HepG2 (cell line): Measurements from ENCODE around the gene PRRC2A. TPM values are rescaled to one million over a fixed set of nuclear protein-coding genes. Genes with fewer than 3 reads are reported as not detected.
A peak's percentile ranks its signal among the peaks of the same experiment; 100 is the strongest.

ENCODE experiments used
- ATM ChIP-seq: fragments of 450-650 bp; IDR thresholded peaks from 2 replicates; pipeline ENCODE4 v1.7.1; 2017; ENCODE audit warnings: mild to moderate bottlenecking, borderline replicate concordance
- CCAR2 ChIP-seq: fragments of 200-400 bp; formaldehyde crosslinking; optimal IDR thresholded peaks from 2 replicates; pipeline ENCODE3; 2018; ENCODE audit warnings: low read depth, mild to moderate bottlenecking, low read length, moderate library complexity
- FOSL1 ChIP-seq: sonication (generic); formaldehyde crosslinking; IDR thresholded peaks from 2 replicates; pipeline ENCODE4 v1.9.0; 2021; ENCODE audit warnings: missing genetic modification reagents, borderline replicate concordance
- HNRNPUL1 ChIP-seq: fragments of 200-400 bp; formaldehyde crosslinking; IDR thresholded peaks from 2 replicates; pipeline ENCODE4 v1.6.1; 2017; ENCODE audit warnings: low read depth, mild to moderate bottlenecking, low read length, moderate library complexity
- NFRKB ChIP-seq: fragments of 450-650 bp; IDR thresholded peaks from 2 replicates; pipeline ENCODE4 v1.6.1; 2017
- NFYC ChIP-seq: IDR thresholded peaks from 2 replicates; pipeline ENCODE4 v1.6.1; 2016; ENCODE audit warnings: missing genetic modification reagents, missing compliant biosample characterization
- NR2F2 ChIP-seq: IDR thresholded peaks from 2 replicates; pipeline ENCODE4 v1.6.1; 2012; ENCODE audit warnings: low read depth, inconsistent platforms, borderline replicate concordance
- RFX1 ChIP-seq: fragments of 450-650 bp; IDR thresholded peaks from 2 replicates; pipeline ENCODE4 v1.6.1; 2017
- SMC3 ChIP-seq: IDR thresholded peaks from 2 replicates; pipeline ENCODE4 v1.6.1; 2011; ENCODE audit warnings: low read length, improper control_type of control experiment
- STAG1 ChIP-seq: sonication (generic); formaldehyde crosslinking; IDR thresholded peaks from 2 replicates; pipeline ENCODE4 v1.4.0; 2020; ENCODE audit warnings: missing genetic modification reagents
- XRCC5 ChIP-seq: fragments of 200-400 bp; formaldehyde crosslinking; optimal IDR thresholded peaks from 2 replicates; pipeline ENCODE3; 2017; ENCODE audit warnings: mild to moderate bottlenecking, low read length
- YEATS4 ChIP-seq: sonication (generic); formaldehyde crosslinking; IDR thresholded peaks from 2 replicates; pipeline ENCODE4 v1.4.0; 2020; ENCODE audit warnings: missing genetic modification reagents, borderline replicate concordance
- ZFP41 ChIP-seq: sonication (generic); formaldehyde crosslinking; IDR thresholded peaks from 2 replicates; pipeline ENCODE4 v1.4.0; 2020; ENCODE audit warnings: mild to moderate bottlenecking, missing genetic modification reagents, borderline replicate concordance
- ZNF124 ChIP-seq: sonication (generic); formaldehyde crosslinking; IDR thresholded peaks from 2 replicates; pipeline ENCODE4 v1.4.0; 2020; ENCODE audit warnings: missing genetic modification reagents
- ZNF207 ChIP-seq: fragments of 450-650 bp; IDR thresholded peaks from 2 replicates; pipeline ENCODE4 v1.6.1; 2016; ENCODE audit warnings: antibody characterized with exemption, borderline replicate concordance
- ZNF343 ChIP-seq: sonication (generic); formaldehyde crosslinking; IDR thresholded peaks from 2 replicates; pipeline ENCODE4 v1.4.0; 2020; ENCODE audit warnings: mild to moderate bottlenecking, missing genetic modification reagents
- polyA plus RNA-seq, 8 experiments: library from polyadenylated mRNA; depleted of rRNA in 3 of 8; stranded (reverse) in 7 of 8; unstranded in 1 of 8; fragments of >200 nt; fragmentation: Illumina TruSeq in 4 of 8; extraction: Trizol in 4 of 8; gene quantifications; 2 replicates each; pipeline versions ENCODE4 v1.2.1 to v1.2.3, GENCODE V29; 2011 to 2016; ENCODE audit warnings: low read depth in 4 of 8, missing spikeins in 1 of 8, mixed read lengths in 1 of 8; ENCODE audit not compliant: insufficient read depth in 1 of 8
- total RNA-seq, 5 experiments: library from RNA; depleted of rRNA; stranded (reverse); fragments of >200 nt; fragmentation: Illumina TruSeq; extraction: Trizol; gene quantifications; 2 replicates each; pipeline ENCODE4 v1.2.3, GENCODE V29; 2016; ENCODE audit warnings: low read depth in 1 of 5
- TF ChIP-seq, protein P1 (sequence below): sonication (generic); formaldehyde crosslinking; IDR thresholded peaks from 2 replicates; pipeline ENCODE4 v1.5.0; 2020; ENCODE audit warnings: mild to moderate bottlenecking, missing genetic modification reagents, borderline replicate concordance
- TF ChIP-seq, protein P2 (sequence below): sonication (generic); formaldehyde crosslinking; IDR thresholded peaks from 2 replicates; pipeline ENCODE4 v1.8.0; 2023; ENCODE audit warnings: mild to moderate bottlenecking, missing genetic modification reagents
- TF ChIP-seq, protein P3 (sequence below): IDR thresholded peaks from 2 replicates; pipeline ENCODE4 v1.6.1; 2016; ENCODE audit warnings: low read depth
- TF ChIP-seq, protein P4 (sequence below): sonication (generic); formaldehyde crosslinking; IDR thresholded peaks from 2 replicates; pipeline ENCODE4 v1.4.0; 2020; ENCODE audit warnings: missing genetic modification reagents

Gene PRRC2A
- total and polyA plus RNA-seq, 2 of the 13 experiments (the other 11 are each of a cell fraction or from before 2014, with no cell fraction given) = 38.9 to 47.4 TPM

DNA sequence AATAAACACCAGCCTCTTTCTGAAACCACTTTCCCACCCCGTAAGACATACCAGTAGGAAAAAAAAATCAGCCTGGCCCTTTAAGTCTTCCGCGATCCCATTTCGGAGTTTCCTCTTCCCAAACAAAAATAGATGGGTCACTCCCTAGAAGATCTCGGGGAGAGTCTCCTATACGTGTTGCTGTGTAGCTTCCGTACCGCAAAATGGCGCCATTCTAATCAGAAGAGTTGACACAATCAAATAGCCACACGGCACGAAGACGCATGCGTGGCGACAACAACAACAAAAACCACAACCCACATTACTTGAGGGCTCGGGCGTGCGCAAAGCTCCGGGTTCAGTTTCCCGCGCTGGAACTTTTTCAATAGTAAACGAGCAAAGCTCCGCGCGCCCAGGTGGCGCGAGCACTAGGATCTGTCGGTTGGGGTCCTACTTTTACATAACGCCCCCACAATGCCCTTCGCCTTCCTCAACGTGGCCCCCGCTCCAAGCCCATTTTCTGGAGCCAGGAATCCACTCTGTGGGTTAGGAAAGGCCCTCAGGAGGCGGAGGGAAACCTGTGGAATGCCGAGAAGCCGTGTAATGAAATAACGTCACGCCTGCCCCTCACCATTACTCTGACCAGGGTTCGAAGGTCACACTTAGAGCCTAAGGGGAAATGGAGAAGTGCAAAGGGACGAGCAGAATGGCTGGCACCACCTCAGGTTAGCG, 44.4 kb downstream of the PRRC2A start, which contains the start of gene GPANK1 (continued):
- no peak for TF ChIP-seq ZNF343 (CRISPR knock-in tag)
- TF ChIP-seq, protein P1, sequence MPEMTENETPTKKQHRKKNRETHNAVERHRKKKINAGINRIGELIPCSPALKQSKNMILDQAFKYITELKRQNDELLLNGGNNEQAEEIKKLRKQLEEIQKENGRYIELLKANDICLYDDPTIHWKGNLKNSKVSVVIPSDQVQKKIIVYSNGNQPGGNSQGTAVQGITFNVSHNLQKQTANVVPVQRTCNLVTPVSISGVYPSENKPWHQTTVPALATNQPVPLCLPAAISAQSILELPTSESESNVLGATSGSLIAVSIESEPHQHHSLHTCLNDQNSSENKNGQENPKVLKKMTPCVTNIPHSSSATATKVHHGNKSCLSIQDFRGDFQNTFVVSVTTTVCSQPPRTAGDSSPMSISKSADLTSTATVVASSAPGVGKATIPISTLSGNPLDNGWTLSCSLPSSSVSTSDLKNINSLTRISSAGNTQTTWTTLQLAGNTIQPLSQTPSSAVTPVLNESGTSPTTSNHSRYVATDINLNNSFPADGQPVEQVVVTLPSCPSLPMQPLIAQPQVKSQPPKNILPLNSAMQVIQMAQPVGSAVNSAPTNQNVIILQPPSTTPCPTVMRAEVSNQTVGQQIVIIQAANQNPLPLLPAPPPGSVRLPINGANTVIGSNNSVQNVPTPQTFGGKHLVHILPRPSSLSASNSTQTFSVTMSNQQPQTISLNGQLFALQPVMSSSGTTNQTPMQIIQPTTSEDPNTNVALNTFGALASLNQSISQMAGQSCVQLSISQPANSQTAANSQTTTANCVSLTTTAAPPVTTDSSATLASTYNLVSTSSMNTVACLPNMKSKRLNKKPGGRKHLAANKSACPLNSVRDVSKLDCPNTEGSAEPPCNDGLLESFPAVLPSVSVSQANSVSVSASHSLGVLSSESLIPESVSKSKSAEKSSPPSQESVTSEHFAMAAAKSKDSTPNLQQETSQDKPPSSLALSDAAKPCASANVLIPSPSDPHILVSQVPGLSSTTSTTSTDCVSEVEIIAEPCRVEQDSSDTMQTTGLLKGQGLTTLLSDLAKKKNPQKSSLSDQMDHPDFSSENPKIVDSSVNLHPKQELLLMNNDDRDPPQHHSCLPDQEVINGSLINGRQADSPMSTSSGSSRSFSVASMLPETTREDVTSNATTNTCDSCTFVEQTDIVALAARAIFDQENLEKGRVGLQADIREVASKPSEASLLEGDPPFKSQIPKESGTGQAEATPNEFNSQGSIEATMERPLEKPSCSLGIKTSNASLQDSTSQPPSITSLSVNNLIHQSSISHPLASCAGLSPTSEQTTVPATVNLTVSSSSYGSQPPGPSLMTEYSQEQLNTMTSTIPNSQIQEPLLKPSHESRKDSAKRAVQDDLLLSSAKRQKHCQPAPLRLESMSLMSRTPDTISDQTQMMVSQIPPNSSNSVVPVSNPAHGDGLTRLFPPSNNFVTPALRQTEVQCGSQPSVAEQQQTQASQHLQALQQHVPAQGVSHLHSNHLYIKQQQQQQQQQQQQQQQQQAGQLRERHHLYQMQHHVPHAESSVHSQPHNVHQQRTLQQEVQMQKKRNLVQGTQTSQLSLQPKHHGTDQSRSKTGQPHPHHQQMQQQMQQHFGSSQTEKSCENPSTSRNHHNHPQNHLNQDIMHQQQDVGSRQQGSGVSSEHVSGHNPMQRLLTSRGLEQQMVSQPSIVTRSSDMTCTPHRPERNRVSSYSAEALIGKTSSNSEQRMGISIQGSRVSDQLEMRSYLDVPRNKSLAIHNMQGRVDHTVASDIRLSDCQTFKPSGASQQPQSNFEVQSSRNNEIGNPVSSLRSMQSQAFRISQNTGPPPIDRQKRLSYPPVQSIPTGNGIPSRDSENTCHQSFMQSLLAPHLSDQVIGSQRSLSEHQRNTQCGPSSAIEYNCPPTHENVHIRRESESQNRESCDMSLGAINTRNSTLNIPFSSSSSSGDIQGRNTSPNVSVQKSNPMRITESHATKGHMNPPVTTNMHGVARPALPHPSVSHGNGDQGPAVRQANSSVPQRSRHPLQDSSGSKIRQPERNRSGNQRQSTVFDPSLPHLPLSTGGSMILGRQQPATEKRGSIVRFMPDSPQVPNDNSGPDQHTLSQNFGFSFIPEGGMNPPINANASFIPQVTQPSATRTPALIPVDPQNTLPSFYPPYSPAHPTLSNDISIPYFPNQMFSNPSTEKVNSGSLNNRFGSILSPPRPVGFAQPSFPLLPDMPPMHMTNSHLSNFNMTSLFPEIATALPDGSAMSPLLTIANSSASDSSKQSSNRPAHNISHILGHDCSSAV (CRISPR knock-in tag) = peak; percentile 74; the same call in 1 of the 2 replicates
- peak; percentile 34 for TF ChIP-seq CCAR2
- no peak for TF ChIP-seq NFYC (CRISPR knock-in tag)
- no peak for TF ChIP-seq ATM
- no peak for TF ChIP-seq HNRNPUL1
- TF ChIP-seq ZNF207 = no peak
- no peak; the same call in 1 of the 2 replicates for TF ChIP-seq ZNF124
- TF ChIP-seq FOSL1 (CRISPR knock-in tag) = no peak
- TF ChIP-seq, protein P2, sequence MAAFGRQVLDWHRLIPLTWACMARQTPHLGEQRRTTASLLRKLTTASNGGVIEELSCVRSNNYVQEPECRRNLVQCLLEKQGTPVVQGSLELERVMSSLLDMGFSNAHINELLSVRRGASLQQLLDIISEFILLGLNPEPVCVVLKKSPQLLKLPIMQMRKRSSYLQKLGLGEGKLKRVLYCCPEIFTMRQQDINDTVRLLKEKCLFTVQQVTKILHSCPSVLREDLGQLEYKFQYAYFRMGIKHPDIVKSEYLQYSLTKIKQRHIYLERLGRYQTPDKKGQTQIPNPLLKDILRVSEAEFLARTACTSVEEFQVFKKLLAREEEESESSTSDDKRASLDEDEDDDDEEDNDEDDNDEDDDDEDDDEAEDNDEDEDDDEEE = no peak; the same call in 1 of the 2 replicates
- no peak for TF ChIP-seq XRCC5
- TF ChIP-seq, protein P3, sequence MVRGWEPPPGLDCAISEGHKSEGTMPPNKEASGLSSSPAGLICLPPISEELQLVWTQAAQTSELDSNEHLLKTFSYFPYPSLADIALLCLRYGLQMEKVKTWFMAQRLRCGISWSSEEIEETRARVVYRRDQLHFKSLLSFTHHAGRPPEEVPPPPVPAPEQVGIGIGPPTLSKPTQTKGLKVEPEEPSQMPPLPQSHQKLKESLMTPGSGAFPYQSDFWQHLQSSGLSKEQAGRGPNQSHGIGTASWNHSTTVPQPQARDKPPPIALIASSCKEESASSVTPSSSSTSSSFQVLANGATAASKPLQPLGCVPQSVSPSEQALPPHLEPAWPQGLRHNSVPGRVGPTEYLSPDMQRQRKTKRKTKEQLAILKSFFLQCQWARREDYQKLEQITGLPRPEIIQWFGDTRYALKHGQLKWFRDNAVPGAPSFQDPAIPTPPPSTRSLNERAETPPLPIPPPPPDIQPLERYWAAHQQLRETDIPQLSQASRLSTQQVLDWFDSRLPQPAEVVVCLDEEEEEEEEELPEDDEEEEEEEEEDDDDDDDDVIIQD = 0 out of 2 replicates have a peak, but pooled peaks have one; percentile 25
- TF ChIP-seq, protein P4, sequence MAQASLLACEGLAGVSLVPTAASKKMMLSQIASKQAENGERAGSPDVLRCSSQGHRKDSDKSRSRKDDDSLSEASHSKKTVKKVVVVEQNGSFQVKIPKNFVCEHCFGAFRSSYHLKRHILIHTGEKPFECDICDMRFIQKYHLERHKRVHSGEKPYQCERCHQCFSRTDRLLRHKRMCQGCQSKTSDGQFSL (CRISPR knock-in tag) = no peak
- peak; percentile 45; the same call in 1 of the 2 replicates for TF ChIP-seq ZFP41 (CRISPR knock-in tag)
- TF ChIP-seq NR2F2 = peak; percentile 69; the same call in 1 of the 2 replicates
- no peak for TF ChIP-seq RFX1
- TF ChIP-seq YEATS4 (CRISPR knock-in tag) = no peak; the same call in 1 of the 2 replicates
- no peak for TF ChIP-seq SMC3
- TF ChIP-seq NFRKB = no peak
- TF ChIP-seq STAG1 = 0 out of 2 replicates have a peak, but pooled peaks have one; percentile 11
